Measurements from ENCODE around the gene ZNF443. TPM values are rescaled to one million over a fixed set of nuclear protein-coding genes. Genes with fewer than 3 reads are reported as not detected.

ZNF443 gene
- total RNA-seq, result 2.4 and 3.0 TPM in 2 replicates

DNA sequence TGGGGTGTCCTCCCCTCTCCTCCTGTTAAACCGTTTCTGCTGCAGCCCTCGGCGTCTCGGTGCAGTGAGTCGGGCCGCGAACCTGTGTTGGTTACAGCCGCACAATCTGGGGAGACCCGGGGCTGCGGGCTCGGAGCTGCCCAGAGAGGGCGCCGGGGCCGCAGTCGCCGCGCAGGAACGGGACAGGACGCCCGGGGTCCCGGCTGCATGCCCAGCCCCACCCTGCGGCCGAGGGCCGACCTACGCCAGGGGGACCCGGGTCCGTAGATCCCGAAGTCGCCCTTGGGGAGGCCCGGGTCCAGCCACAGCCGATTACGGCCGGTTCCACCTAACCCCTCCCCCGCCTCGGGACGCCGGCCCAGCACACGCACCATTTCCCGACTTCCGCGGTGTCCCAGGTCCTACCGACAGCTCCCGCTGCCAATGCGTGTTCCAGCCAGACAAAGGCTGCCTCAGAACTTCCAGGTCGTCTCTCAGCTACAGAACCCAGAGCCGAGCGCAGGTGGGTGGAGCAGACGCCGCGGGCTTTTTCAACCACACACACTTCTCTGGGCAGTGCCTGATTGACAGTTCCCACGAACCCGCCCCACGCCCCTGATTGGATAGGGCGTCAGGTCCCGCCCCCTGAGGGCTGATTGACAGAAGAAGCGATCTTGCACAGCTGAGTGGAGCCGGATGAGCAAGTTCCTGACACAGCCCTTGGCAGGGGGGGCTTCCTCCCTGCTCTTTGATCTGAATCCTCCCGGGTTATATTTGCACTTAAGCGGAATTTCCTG lies at the start of gene ZNF443:
Gene ZNF443, minus strand, starts transcription at position 481 of the 776 bp plus-strand sequence. Its CDS starts 107 bp downstream, at position 374.

GRCh38 chr19:12484371-12485051 lies 43.7 kb upstream of the ZNF443 start, which contains the start of gene ZNF709:
Gene ZNF709, minus strand, starts transcription at chr19:12484816. Its CDS starts 159 bp downstream, at chr19:12484657.

DNA sequence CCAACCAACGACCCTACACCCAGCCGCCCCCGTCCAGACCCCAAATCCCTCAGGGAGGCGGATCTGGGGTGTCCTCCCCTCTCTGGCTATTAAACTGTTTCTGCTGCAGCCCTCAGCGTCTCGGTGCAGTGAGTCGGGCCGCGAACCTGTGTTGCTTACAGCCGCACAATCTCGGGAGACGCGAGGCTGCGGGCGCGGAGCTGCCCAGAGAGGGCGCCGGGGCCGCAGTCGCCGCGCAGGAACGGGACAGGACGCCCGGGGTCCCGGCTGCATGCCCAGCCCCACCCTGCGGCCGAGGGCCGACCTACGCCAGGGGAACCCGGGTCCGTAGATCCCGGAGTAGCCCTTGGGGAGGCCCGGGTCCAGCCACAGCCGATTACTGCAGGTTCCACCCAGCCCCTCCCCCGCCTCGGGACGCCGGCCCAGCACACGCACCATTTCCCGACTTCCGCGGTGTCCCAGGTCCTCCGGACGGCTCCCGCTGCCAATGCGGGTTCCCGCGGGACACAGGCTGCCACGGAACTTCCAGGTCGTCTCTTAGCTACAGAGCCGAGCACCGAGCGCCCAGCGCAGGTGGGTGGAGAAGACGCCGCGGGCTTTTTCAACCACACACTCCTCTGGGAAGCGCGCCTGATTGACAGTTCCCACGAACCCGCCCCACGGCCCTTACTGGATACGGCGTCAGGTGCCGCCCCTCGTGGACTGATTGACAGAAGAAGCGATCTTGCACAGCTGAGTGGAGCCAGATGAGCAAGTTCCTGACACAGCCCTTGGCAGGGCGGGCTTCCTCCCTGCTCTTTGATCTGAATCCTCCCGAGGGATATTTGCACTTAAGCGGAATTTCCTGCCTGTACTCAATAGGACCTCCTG lies 40.0 kb downstream of the ZNF443 start, which contains the start of gene ZNF799:
Gene ZNF799, minus strand, starts transcription at position 639 of the 870 bp plus-strand sequence. Its CDS starts 201 bp downstream, at position 438.

Other genes starting within 250 kb of the ZNF443 start
- gene ZNF44, start 146.1 kb downstream of the ZNF443 start, total RNA-seq, result 6.6 and 7.5 TPM in 2 replicates
- gene ZNF563, start 107.4 kb downstream of the ZNF443 start, total RNA-seq, result 1.7 and 2.4 TPM in 2 replicates
- 1.9 and 2.1 TPM in 2 replicates for gene ZNF442, start 75.3 kb downstream of the ZNF443 start, total RNA-seq
- 3.4 and 4.6 TPM in 2 replicates for gene ZNF799, start 39.8 kb downstream of the ZNF443 start, total RNA-seq
- gene ZNF709, start 43.8 kb upstream of the ZNF443 start, total RNA-seq, result 0.64 and 0.96 TPM in 2 replicates
- 4.3 and 5.1 TPM in 2 replicates for gene ZNF564, start 110.5 kb upstream of the ZNF443 start, total RNA-seq
- 7.0 and 7.7 TPM in 2 replicates for gene ZNF490, start 169.8 kb upstream of the ZNF443 start, total RNA-seq
- 7.2 and 13.6 TPM in 2 replicates for gene ZNF791, start 169.9 kb upstream of the ZNF443 start, total RNA-seq
- 42.8 and 58.8 TPM in 2 replicates for gene MAN2B1, start 225.7 kb upstream of the ZNF443 start, total RNA-seq
- 6.3 and 11.7 TPM in 2 replicates for gene WDR83, start 225.8 kb upstream of the ZNF443 start, total RNA-seq
- gene DHPS, start 240.9 kb upstream of the ZNF443 start, total RNA-seq, result 63.4 and 72.7 TPM in 2 replicates
- gene GNG14, start 247.0 kb upstream of the ZNF443 start, total RNA-seq, result not detected in 2 replicates